IPS-18a (cell line): ENCODE measurements around the gene SPSB4.
"Not testable (repeated sequence)": the region's sequence is repeated elsewhere in the genome, so short reads cannot be mapped to it uniquely, and the experiment has no call there.

Source experiments
- H3K27ac ChIP-seq: one replicate; pipeline ENCODE4 v1.5.1; 2013; ENCODE audit warnings: low read length
- H3K27me3 ChIP-seq: one replicate; pipeline ENCODE4 v1.6.1; 2013; ENCODE audit warnings: mild to moderate bottlenecking, low read length; ENCODE audit not compliant: control insufficient read depth, insufficient read depth
- H3K36me3 ChIP-seq: one replicate; pipeline ENCODE4 v1.6.1; 2013; ENCODE audit warnings: low read depth, low read length; ENCODE audit not compliant: control insufficient read depth
- H3K4me1 ChIP-seq: one replicate; pipeline ENCODE4 v1.6.1; 2013; ENCODE audit warnings: low read depth, low read length; ENCODE audit not compliant: control insufficient read depth
- H3K4me3 ChIP-seq: one replicate; pipeline ENCODE4 v1.5.1; 2013; ENCODE audit warnings: low read length
- H3K9ac ChIP-seq: one replicate; pipeline ENCODE4 v1.6.1; 2013; ENCODE audit warnings: mild to moderate bottlenecking, low read length, moderate library complexity
- H3K9me3 ChIP-seq: one replicate; pipeline ENCODE4 v1.6.1; 2013; ENCODE audit warnings: low read depth, low read length; ENCODE audit not compliant: control insufficient read depth

Gene SPSB4

DNA sequence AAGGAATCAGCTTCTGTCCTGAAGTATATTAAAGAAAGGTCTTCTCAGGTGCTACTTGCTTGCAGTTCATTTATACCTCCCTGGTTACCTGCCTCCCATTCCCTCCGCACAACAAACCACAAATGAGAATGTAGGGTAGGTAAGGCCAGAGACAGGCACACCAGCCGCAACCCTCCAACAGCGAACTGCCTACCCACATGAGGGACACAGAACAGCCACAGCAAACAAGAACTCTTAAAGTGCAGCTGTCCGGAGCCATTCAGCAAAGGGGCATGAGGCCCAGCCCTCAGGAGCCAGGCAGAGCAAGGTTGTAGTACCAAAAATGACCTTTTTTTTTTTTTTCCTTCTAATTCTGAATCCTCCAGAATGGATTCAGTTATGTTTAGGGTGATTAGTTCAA, 52.4 kb downstream of the SPSB4 start:
- no peaks in the 10 kb centered on the region for H3K9me3 ChIP-seq
- no peaks in the 10 kb centered on the region for H3K36me3 ChIP-seq
- H3K4me3 ChIP-seq = no peak overlapping the region
- no peak overlapping the region for H3K9ac ChIP-seq
- H3K27me3 ChIP-seq = no peaks in the 10 kb centered on the region
- H3K4me1 ChIP-seq = no peaks in the 10 kb centered on the region
- H3K27ac ChIP-seq = no peak overlapping the region

DNA sequence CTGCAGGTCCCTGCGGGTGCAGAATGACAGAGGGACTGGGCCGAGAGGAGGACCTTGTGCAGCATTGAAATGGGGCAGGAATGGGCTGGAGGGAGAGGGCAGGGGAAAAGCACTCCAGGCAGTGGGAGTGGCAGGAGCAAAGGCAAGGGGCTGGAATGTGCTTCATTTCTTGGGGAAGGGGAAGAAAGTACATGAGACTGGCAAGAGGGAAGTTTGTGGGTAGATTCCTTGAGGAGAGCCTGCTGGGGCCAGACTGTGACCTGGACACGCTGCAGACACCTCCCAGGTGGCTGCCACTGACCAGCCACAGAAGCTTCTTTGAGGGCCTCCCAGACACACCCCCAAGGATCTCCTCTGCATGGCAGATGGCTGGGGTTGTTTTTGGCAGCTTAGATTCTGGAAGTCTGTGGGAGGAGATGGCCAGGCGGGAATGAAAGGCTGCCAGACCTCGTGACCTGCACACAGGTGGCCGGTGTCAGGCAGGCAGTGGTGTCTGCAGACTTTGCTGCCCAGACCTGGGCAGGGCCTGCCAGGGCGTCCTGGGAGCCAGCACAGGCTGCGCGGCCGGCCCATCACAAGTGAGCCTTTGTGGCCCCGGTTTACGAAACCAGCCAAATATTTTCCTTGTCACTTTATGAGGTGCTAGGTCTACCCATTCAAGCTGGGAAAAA, 53.1 kb downstream of the SPSB4 start:
- no peak overlapping the region for H3K9ac ChIP-seq
- no peak overlapping the region for H3K27ac ChIP-seq
- H3K4me3 ChIP-seq = no peak overlapping the region
- H3K4me1 ChIP-seq = no peaks in the 10 kb centered on the region
- no peaks in the 10 kb centered on the region for H3K9me3 ChIP-seq
- no peaks in the 10 kb centered on the region for H3K27me3 ChIP-seq
- H3K36me3 ChIP-seq = no peaks in the 10 kb centered on the region

DNA sequence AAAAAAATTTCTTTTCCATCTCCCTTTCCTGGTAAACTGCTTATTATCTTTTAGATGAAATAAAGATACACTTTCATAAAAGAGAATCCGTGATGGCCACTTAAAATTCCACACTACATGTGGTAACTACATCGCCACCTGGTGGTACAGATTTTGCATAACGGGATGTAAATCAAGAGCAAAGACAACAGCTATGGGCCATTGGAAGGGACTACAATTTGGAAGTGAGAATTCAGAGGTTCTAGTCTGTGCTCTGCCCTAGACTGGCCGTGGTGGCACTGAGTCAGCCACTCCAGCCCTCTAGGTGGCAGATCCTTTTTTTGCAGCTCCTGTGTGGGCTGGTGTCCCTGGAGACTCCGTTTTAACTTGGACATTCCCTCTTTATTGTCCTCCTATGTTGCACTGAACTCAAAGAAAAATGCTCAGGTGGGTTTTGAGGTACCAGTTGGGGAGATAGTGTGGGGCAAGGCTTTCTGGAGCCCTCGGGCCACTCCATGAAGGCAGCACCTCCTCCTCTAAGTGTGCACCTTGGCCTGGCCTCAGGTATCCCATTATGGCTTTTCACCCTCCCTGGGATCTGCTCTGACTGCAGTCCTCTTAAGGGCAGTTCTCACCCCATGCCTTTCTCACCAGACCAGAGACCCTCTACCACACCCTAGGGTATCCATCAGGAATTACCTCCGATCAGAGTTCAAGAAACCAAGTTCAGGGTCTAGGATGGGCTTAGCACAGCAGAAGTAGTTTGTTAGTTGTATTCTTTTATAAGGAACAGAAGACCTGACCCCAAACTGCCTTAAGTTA, 54.9 kb downstream of the SPSB4 start:
- Histone ChIP-seq H3K4me3 (no peak overlapping the region), H3K9me3 (no peaks in the 10 kb centered on the region), H3K27ac (no peak overlapping the region), H3K36me3 (no peaks in the 10 kb centered on the region), H3K9ac (no peak overlapping the region), H3K27me3 (no peaks in the 10 kb centered on the region), H3K4me1 (no peaks in the 10 kb centered on the region)

DNA sequence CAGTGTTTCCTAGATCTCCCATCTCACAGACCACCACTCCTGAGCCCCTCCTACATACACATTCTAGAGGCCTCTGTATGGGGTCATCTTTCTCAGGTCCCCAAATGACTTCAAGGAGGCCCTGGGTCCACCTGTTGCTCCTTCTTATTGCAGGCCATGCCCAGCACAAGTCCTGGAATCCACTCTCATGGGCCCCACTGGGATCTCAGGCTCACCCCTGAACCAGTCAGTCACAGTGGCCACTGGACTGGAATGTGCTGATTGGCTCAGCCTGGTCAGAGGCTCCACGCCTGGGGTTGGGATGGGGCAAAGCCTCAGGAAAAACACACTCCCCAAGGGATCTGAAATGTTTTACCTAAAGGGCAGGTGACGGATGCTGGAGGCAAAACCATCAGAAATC, 55.7 kb downstream of the SPSB4 start:
- H3K27me3 ChIP-seq = no peaks in the 10 kb centered on the region
- no peaks in the 10 kb centered on the region for H3K9me3 ChIP-seq
- no peaks in the 10 kb centered on the region for H3K4me1 ChIP-seq
- H3K4me3 ChIP-seq = no peak overlapping the region
- no peaks in the 10 kb centered on the region for H3K36me3 ChIP-seq
- no peak overlapping the region for H3K27ac ChIP-seq
- no peak overlapping the region for H3K9ac ChIP-seq

DNA sequence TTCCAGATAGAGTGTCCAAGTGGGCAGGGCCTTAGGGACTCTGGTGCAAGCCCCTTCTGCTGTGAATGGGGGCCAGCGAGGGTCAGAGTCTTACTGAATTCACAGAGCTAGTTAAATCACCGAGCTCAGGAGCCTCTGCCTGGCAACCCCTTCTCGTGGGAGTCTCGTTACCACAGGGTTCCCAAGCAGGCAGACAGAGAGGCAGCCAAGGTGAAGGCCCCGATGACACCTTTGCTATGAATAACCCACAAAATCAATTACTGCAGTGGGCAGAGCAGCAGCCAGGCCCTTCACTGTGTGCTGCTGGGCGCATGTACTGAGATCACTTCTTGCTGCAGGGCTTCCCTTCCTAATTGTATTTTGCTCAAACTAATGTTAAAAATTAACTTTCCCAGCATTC, 56.9 kb downstream of the SPSB4 start:
- H3K9ac ChIP-seq = no peak overlapping the region
- no peak overlapping the region for H3K27ac ChIP-seq
- no peaks in the 10 kb centered on the region for H3K4me1 ChIP-seq
- no peaks in the 10 kb centered on the region for H3K27me3 ChIP-seq
- H3K9me3 ChIP-seq = no peaks in the 10 kb centered on the region
- no peaks in the 10 kb centered on the region for H3K36me3 ChIP-seq
- H3K4me3 ChIP-seq = no peak overlapping the region

DNA sequence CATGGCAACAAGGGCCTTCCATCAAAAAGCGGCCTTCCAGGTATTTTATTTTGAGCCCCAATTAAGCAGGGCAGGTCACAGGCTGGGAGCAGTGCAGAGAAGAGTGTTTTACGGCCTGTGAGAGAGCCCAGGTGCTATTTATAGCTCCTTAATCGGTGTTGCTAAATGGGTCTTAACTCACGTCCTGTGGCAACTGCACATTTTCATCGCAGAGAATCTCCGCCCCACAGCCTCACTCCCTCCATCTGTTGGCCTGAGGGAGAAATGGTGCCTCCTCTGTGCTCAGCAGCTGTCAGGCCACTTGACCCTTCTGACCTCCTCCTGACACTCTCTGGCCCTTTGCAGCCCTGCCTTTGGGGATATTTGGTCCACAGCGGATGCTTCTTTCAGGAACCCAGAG, 58.6 kb downstream of the SPSB4 start:
- H3K27ac ChIP-seq = no peak overlapping the region
- H3K36me3 ChIP-seq = no peaks in the 10 kb centered on the region
- no peaks in the 10 kb centered on the region for H3K27me3 ChIP-seq
- H3K4me3 ChIP-seq = no peak overlapping the region
- H3K4me1 ChIP-seq = no peaks in the 10 kb centered on the region
- H3K9ac ChIP-seq = no peak overlapping the region
- no peaks in the 10 kb centered on the region for H3K9me3 ChIP-seq

DNA sequence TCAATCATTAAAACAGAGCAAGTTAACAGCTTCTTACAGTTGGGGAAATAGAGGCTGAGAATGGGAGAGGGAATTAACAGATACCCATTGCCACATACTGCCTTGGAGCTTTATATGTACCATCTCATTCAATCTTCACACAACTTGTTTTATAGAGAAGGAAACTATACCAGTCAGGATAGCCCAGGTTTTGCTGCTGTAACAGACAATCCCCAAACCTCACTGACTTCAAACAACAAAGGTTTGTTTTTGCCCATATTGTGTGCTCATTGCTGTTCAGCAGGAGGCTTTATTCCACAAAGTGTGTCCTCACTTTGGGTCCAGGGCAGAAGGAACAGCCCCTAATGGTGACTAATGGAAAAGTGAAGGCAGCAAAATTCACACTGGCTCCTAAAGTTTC, 59.2 kb downstream of the SPSB4 start:
- no peaks in the 10 kb centered on the region for H3K4me1 ChIP-seq
- H3K27me3 ChIP-seq = no peaks in the 10 kb centered on the region
- H3K9me3 ChIP-seq = no peaks in the 10 kb centered on the region
- H3K36me3 ChIP-seq = no peaks in the 10 kb centered on the region
- no peak overlapping the region for H3K27ac ChIP-seq
- no peak overlapping the region for H3K9ac ChIP-seq
- H3K4me3 ChIP-seq = no peak overlapping the region

DNA sequence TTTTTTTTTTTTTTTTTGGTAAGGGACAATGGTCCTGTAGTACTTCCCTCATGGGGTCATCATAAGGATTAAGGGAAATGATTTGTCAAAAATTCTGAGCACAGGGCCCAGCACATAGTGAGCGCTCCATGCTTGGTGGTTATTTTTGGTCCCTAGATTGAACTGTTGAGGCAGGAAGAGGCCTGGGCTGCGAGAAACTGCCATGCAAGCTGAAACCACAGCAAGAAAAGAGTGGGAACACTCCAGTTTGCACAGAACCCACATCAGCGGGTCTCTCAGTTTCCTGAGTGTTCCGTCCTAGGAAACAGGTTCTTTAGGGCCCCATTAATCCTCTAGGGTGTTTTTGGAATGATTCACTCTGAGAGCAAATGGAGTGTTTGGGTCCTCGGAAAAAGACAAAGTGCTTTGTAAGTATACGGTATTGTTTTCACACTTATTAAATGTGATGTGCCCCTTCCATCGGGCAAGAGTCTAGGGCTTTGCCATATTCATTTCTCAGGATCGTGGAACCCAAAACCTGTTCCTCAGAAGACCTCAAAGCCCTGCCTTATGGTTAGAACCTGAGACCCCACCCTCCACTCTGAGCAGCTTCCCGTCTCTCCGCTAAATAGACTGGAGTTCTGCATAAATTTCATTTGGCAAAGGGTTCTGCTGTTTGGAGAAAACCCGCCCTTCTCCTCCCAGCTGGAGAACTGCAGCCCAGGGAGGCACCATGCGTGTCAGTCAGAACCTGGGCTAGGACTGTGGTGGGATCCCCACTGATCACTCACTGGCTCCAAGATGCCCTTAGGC, 60.4 kb downstream of the SPSB4 start:
- H3K4me3 ChIP-seq = no peak overlapping the region
- H3K27ac ChIP-seq = no peak overlapping the region
- no peaks in the 10 kb centered on the region for H3K9me3 ChIP-seq
- no peaks in the 10 kb centered on the region for H3K36me3 ChIP-seq
- no peaks in the 10 kb centered on the region for H3K27me3 ChIP-seq
- no peaks in the 10 kb centered on the region for H3K4me1 ChIP-seq
- H3K9ac ChIP-seq = no peak overlapping the region

DNA sequence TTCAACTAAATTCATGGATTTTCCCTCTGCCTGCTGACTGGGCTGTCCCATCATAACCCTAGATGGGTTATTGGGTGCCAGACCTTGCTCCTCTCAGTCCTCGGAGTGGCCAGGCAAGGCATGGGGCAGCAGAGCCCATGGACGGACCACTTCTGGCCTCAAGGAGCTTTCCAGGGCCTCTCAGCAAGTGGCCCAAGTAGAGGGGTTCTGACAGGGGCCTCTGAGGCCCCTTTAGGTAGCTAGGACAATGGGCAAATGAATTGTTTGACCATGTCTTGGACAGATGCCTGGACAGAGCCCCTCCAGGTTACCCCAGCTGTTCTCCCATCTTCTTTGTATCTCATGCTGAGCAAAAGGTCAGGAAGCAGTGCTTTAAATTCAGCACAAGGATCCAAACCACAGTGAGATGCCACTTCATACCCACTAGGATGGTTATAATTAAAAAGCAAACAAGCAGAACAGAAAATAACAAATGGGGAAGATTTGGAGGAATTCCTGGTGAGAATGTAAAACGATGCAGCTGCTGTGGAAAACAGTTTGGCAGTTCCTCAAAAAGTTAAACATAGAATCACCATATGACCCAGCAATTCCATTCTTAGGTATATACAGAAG, 61.6 kb downstream of the SPSB4 start:
- H3K9ac ChIP-seq = no peak overlapping the region
- no peaks in the 10 kb centered on the region for H3K36me3 ChIP-seq
- no peaks in the 10 kb centered on the region for H3K4me1 ChIP-seq
- no peaks in the 10 kb centered on the region for H3K27me3 ChIP-seq
- no peak overlapping the region for H3K4me3 ChIP-seq
- no peaks in the 10 kb centered on the region for H3K9me3 ChIP-seq
- H3K27ac ChIP-seq = no peak overlapping the region

DNA sequence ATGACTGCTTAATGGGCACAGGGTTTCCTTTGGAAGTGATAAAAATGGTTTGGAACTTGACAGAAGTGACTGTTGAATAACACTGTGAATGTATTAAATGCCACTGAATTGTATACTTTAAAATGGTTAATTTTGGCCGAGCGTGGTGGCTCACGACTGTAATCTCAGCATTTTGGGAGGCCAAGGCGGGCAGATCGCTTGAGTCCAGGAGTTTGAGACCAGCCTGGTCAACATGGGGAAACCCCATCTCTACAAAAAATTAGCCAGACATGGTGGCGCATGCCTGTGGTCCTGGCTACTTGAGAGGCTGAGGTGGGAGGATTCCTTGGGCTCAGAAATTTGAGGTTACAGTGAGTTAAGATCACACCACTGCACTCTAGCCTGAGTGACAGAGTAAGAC, 62.5 kb downstream of the SPSB4 start:
- H3K36me3 ChIP-seq, H3K9ac ChIP-seq, H3K4me1 ChIP-seq, H3K9me3 ChIP-seq, H3K27ac ChIP-seq, H3K27me3 ChIP-seq, H3K4me3 ChIP-seq: not testable (repeated sequence)

DNA sequence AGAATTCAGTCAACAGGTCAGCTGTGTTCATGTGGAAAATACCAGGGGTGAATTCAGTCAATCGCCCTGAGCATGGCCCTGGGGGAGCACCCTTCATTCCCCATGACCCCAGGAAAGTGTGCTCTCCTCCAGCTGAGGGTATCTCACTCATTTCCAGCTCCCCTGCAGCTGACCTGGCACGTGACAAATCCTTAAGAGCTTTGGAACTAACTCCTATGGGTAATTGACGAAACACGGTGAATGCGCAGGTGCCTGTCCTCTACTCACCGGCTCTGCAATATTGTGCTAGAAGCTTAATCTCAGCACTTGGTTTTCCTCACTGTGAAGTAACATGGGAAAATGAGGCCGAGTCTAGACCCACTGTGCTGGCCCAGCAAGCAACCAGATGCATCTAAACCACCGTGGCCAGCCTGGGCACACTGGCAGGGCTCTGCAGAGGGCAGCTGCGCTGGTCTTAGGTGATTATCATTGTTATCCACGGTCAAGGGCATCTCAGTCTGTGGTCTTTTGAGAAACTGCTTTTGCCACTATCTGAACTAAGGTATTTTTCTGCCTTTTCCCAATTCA, 63.1 kb downstream of the SPSB4 start:
- no peaks in the 10 kb centered on the region for H3K4me1 ChIP-seq
- no peaks in the 10 kb centered on the region for H3K36me3 ChIP-seq
- H3K27ac ChIP-seq = no peak overlapping the region
- H3K9me3 ChIP-seq = no peaks in the 10 kb centered on the region
- no peak overlapping the region for H3K4me3 ChIP-seq
- no peaks in the 10 kb centered on the region for H3K27me3 ChIP-seq
- H3K9ac ChIP-seq = no peak overlapping the region
